Panc1 (cell line): Measurements from ENCODE around the gene SEC14L5.

ENCODE experiments used
- POLR2AphosphoS5 ChIP-seq: IDR thresholded peaks from 2 replicates; pipeline ENCODE4 v1.6.1; 2012; ENCODE audit warnings: mild to moderate bottlenecking, low read depth, low read length, moderate library complexity
- SIN3A ChIP-seq: IDR thresholded peaks from 2 replicates; pipeline ENCODE4 v1.6.1; 2012; ENCODE audit warnings: low read depth, mild to moderate bottlenecking, low read length, moderate library complexity, borderline replicate concordance; ENCODE audit not compliant: insufficient read depth
- TCF7L2 ChIP-seq: IDR thresholded peaks from 2 replicates; pipeline ENCODE4 v1.6.1; 2011; ENCODE audit warnings: mild to moderate bottlenecking, low read depth, low read length, inconsistent platforms
- TF ChIP-seq, protein P1 (sequence below): fragments of 450-650 bp; IDR thresholded peaks from 2 replicates; pipeline ENCODE4 v1.5.1; 2017; ENCODE audit warnings: mild to moderate bottlenecking
- TF ChIP-seq, protein P2 (sequence below), 2 experiments: IDR thresholded peaks; 2 replicates each; pipeline ENCODE4 v1.6.1; 2011 to 2012; ENCODE audit warnings: low read depth in 2 of 2, control low read depth in 1 of 2, low read length in 1 of 2, mild to moderate bottlenecking in 1 of 2, moderate library complexity in 1 of 2; ENCODE audit not compliant: insufficient read depth in 1 of 2

DNA sequence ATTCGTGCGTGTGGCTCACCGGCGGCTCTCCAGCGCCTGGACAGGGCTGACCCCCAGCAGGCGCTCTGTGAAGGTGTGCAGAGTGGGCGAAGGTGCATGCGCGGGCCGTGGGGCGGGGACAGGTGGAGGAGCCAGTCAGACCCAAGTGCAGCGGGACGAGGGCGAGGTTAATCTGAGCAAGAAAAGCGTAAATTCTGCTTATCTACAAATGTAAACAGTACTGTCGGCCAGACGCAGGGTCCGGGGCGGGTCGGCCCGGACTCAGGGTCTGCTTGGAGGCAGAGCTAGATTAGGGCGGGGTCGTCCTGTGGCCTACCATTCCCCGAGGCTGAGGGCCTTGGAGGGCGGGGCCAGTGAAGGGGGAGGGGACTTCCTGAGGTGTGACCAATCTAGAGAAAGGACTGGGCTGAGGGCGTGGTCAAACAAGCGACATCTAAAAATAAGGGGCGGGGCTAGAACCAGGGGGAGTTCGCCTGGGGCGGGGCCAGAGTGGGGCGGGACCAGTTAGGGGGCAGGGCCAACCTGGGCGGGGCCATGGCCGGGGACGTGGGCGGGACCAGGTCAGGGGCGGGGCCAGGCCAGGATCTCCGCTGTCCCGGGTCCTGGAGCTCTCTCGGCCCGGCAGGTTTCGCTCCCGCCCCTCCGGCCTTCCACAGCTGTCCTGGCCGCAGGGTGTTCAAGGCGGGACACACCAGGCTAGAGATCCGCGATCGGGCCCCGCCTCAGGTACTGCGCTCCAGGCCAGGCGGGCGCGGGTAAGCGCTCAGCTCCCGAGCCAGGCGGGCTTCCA lies at the start of gene SEC14L5:
- TF ChIP-seq, protein P1, sequence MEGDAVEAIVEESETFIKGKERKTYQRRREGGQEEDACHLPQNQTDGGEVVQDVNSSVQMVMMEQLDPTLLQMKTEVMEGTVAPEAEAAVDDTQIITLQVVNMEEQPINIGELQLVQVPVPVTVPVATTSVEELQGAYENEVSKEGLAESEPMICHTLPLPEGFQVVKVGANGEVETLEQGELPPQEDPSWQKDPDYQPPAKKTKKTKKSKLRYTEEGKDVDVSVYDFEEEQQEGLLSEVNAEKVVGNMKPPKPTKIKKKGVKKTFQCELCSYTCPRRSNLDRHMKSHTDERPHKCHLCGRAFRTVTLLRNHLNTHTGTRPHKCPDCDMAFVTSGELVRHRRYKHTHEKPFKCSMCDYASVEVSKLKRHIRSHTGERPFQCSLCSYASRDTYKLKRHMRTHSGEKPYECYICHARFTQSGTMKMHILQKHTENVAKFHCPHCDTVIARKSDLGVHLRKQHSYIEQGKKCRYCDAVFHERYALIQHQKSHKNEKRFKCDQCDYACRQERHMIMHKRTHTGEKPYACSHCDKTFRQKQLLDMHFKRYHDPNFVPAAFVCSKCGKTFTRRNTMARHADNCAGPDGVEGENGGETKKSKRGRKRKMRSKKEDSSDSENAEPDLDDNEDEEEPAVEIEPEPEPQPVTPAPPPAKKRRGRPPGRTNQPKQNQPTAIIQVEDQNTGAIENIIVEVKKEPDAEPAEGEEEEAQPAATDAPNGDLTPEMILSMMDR: no peak
- TF ChIP-seq SIN3A (0 out of 2 replicates have a peak, but pooled peaks have one; percentile 58), TCF7L2 (no peak), POLR2AphosphoS5 (no peak)
- TF ChIP-seq, protein P2, sequence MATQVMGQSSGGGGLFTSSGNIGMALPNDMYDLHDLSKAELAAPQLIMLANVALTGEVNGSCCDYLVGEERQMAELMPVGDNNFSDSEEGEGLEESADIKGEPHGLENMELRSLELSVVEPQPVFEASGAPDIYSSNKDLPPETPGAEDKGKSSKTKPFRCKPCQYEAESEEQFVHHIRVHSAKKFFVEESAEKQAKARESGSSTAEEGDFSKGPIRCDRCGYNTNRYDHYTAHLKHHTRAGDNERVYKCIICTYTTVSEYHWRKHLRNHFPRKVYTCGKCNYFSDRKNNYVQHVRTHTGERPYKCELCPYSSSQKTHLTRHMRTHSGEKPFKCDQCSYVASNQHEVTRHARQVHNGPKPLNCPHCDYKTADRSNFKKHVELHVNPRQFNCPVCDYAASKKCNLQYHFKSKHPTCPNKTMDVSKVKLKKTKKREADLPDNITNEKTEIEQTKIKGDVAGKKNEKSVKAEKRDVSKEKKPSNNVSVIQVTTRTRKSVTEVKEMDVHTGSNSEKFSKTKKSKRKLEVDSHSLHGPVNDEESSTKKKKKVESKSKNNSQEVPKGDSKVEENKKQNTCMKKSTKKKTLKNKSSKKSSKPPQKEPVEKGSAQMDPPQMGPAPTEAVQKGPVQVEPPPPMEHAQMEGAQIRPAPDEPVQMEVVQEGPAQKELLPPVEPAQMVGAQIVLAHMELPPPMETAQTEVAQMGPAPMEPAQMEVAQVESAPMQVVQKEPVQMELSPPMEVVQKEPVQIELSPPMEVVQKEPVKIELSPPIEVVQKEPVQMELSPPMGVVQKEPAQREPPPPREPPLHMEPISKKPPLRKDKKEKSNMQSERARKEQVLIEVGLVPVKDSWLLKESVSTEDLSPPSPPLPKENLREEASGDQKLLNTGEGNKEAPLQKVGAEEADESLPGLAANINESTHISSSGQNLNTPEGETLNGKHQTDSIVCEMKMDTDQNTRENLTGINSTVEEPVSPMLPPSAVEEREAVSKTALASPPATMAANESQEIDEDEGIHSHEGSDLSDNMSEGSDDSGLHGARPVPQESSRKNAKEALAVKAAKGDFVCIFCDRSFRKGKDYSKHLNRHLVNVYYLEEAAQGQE (IDR thresholded peaks at IDR 0.05; ENCODE audit: insufficient read depth in 1 of 2, low read depth in 2 of 2, low read length in 1 of 2): peak; percentile 93 to 95
